Measurements from ENCODE around the gene LIX1L. TPM values are rescaled to one million over a fixed set of nuclear protein-coding genes. Genes with fewer than 3 reads are reported as not detected.

LIX1L gene
- 10 to 100 TPM in 11 of 12 donors, not detected in 1; 26.5 to 33.7 (median 30.6) TPM for polyA plus RNA-seq (ENCODE audit: insufficient read length in 12 of 12)
- long read RNA-seq, donor 1, transcript LIX1L-201 (6 exons, 3,975 nt) = major isoform, 11 of 104 reads
- long read RNA-seq, donor 1, partial matches to known transcripts = 54 of 104 reads
- long read RNA-seq, donor 1, other reads (novel, unspliced or antisense) = 39 of 104 reads
- long read RNA-seq, donor 2, transcript LIX1L-201 (6 exons, 3,975 nt) = major isoform, 9 of 9 reads
- long read RNA-seq, donor 2, partial matches to known transcripts = 0 of 9 reads
- long read RNA-seq, donor 2, other reads (novel, unspliced or antisense) = 0 of 9 reads
- long read RNA-seq, donor 3, transcript LIX1L-201 (6 exons, 3,975 nt) = major isoform, 12 of 73 reads
- long read RNA-seq, donor 3, partial matches to known transcripts = 61 of 73 reads
- long read RNA-seq, donor 3, other reads (novel, unspliced or antisense) = 0 of 73 reads
- long read RNA-seq, donor 4, transcript LIX1L-201 (6 exons, 3,975 nt) = major isoform, 9 of 9 reads
- long read RNA-seq, donor 4, partial matches to known transcripts = 0 of 9 reads
- long read RNA-seq, donor 4, other reads (novel, unspliced or antisense) = 0 of 9 reads
- long read RNA-seq, donor 5, transcript LIX1L-201 (6 exons, 3,975 nt) = major isoform, 16 of 16 reads
- long read RNA-seq, donor 5, partial matches to known transcripts = 0 of 16 reads
- long read RNA-seq, donor 5, other reads (novel, unspliced or antisense) = 0 of 16 reads
- long read RNA-seq, donor 6, transcript LIX1L-201 (6 exons, 3,975 nt) = major isoform, 5 of 5 reads
- long read RNA-seq, donor 6, partial matches to known transcripts = 0 of 5 reads
- long read RNA-seq, donor 6, other reads (novel, unspliced or antisense) = 0 of 5 reads
- long read RNA-seq, donor 7, transcript LIX1L-201 (6 exons, 3,975 nt) = major isoform, 7 of 7 reads
- long read RNA-seq, donor 7, partial matches to known transcripts = 0 of 7 reads
- long read RNA-seq, donor 7, other reads (novel, unspliced or antisense) = 0 of 7 reads
- long read RNA-seq, donor 8, transcript LIX1L-201 (6 exons, 3,975 nt) = major isoform, 12 of 12 reads
- long read RNA-seq, donor 8, partial matches to known transcripts = 0 of 12 reads
- long read RNA-seq, donor 8, other reads (novel, unspliced or antisense) = 0 of 12 reads
- long read RNA-seq, donor 9, transcript LIX1L-201 (6 exons, 3,975 nt) = major isoform, 5 of 5 reads
- long read RNA-seq, donor 9, partial matches to known transcripts = 0 of 5 reads
- long read RNA-seq, donor 9, other reads (novel, unspliced or antisense) = 0 of 5 reads
- long read RNA-seq, donor 10, transcript LIX1L-201 (6 exons, 3,975 nt) = major isoform, 12 of 12 reads
- long read RNA-seq, donor 10, partial matches to known transcripts = 0 of 12 reads
- long read RNA-seq, donor 10, other reads (novel, unspliced or antisense) = 0 of 12 reads
- long read RNA-seq, donor 11, transcript LIX1L-201 (6 exons, 3,975 nt) = major isoform, 9 of 9 reads
- long read RNA-seq, donor 11, partial matches to known transcripts = 0 of 9 reads
- long read RNA-seq, donor 11, other reads (novel, unspliced or antisense) = 0 of 9 reads

DNA sequence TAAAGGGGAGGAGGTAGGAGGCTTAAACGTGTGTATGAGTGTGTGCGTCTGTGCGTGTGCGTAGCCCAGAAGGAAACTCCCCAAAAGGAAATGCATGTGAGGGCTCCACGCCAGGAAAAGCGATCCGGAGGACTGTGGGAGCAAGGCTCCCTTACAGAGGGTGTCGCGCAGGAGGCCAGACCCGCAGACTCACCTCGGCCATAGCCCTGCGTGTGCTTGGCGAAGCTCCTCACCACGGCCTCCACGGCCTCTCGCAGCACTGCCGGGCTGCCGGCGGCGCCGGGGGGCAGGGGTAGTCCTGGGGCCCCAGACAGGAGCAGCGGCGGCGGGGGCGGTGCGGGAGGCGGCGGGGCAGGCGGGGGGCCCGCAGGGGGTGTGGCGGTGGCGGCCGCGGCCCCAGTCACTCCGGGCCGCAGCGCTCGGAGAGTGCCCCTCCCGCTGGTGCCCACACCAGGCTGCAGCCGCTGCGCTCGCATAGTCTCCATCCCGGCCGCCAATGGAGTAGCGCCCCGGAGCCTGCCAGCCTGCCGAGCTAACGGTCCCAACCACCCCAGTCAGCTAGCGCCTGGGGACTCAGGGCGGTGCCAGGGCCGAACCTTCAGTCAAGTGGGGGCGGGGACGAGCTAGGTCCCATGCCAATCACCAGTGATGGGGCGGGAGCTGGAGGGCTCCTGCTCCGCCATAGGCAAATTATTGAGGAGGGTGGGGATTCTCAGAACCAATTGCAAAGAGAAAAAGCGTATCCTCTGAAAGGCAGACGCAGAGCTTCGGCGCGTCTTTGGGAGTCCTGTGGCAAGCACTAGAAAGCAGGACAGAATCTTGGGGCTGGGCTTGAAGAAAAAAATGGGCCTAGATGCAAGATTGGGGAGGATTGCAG is at the start of gene LIX1L:
Gene LIX1L, minus strand, starts transcription at position 575 of the 877 bp plus-strand sequence. Its CDS starts 90 bp downstream, at position 485.
- peak; percentile 97 for DNase-seq

DNA sequence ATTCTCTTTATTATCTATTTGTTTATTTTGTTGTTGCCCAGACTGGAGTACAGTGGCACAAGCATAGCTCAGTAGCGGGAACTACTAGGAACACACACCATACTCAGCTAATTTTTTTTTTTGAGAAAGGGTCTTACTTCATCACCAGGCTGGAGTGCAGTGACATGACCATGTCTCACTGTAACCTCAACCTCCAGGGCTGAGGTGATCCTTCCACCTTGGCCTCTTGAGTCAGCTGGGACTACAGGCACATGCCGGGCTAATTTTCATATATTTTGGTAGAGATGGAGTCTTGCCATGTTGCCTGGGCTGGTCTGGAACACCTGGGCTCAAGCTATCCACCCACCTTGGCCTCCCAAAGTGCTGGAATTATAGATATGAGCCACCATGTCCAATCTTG is 43.9 kb upstream of the LIX1L start:
- DNase-seq = no peak

DNA sequence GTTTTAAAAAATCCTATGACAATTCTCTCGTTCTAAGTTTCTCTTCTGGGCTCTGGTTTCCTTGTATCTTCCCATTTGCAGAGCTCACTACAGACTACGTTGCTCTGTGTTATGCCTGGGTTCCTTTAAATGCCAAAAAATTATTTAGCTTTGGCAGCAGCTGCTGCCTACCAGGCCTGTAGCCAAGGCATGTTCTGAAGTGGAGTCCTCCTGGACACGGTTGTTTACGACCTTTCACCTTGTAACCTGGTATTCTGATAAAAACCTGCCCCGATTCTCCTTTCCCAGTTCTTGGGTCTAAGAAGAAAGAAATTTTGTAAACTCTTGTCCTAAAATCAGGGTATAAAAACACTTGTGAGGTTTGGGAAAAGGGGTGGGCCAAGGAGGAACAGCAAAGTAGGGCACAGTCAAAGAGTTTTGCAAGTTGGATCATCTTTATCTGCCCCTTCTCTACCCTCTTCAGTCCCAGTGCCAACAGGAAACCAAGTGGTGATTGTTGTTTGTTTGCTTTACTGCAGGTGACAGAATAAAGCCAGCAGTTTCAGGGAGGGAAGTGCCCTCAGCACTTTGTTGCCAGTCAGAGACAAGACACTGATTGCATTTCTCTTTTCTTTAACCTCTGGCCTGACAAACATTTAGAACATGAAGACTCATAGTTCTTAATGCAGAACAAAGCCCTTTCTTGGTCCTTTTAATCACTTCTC is 41.7 kb upstream of the LIX1L start:
- no peak for DNase-seq

DNA sequence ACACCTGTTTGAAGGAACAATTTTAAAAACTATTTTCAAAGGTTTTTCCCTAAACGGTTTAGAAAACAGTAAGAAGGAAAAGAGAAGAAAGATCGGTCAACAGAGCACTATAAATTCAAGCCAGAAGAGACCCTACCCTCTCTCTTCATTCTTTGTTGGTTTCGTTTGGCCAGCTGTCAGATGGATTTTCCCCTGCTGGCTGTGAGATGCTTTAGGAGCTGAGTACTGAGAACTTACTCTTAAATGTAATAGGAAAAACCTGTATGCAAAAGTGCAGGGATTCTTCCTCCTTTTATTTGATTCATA is 39.9 kb upstream of the LIX1L start:
- DNase-seq = no peak

DNA sequence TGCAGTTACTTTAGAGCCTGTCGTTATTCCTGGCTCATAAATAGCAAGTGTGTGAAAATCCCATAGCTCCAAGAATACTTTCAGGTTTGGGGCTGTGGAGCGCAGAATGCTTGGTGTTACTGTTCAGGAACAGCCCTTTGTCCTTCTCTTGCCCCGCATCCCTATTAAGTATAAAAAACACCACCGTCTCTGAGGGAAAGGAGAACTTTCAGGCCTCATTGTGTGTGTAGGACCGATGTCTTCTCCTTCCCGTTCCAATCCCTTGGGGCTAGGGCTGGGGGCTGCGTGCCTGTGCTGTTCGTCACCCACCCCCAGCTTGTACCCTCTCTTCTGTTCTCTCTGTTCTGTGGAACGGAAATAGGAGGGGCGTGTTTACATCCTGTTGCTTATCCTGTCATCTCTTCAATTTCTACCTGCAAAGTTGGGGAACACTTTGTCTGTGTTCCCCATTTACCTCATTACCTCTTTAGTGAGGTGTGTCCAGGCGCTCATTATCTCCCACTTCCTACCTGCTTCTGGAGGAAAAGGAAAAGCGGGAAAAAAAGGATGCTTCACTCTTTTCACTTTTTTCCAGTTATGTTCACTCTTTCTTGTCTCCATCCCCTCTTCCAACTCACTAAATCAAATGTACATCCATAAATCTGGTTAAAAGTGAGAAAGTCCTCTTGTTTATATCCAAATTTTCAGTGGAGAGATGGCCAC is 39.4 kb upstream of the LIX1L start:
- peak; percentile 52 for DNase-seq

DNA sequence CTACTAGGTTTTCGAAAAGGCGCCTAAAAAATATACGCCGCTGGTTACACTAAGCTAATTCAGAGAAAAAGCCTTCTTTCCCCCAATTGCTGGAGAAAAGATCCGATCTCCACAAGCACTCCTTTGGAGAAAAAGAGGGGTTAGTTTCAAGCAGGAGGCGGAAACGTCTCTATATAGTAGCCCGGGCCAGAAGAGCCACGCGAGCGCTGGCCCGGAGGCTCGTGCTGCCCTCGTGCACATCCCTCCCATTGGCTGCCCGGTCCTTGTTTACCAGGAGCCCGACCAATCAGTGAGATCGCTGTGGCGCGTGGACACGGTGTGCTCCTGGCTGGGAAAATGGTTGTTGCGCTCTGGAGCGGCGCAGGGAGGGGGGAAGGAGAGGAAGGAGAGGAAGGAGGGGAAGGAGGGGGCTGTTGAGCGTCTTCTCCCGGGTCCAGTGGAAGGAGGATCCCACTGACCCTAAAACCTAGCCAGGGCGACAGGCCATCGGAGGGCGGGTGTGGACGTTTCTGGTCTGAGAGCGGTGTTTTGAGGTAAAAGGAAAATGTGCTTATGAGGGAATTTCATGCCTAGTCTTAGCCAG is 38.7 kb upstream of the LIX1L start, which contains the start of gene TXNIP:
Gene TXNIP, minus strand, starts transcription at position 147 of the 583 bp plus-strand sequence. CDS start 313 bp downstream, outside the sequence.
- DNase-seq = peak; percentile 99

DNA sequence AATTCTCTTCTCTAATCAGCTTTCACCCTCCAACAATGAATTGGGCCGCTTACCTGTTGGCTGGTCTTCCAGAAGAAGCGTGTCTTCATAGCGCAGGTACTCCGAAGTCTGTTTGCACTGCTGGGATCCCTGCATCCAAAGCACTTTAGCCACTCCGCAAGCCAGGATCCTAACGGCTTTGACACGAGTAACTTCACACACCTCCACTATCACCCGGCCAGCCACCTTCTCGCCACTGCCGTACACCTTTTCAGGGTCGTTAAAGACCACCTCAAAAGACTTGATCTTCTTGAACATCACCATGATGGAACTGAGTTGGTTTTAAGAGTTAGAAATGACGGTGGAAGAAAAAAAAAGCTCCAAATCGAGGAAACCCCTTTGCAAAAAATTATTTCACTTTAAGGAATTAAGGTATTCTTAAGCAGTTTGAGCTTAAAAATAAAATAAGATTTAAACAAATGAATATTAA is 38.2 kb upstream of the LIX1L start:
- DNase-seq = no peak

DNA sequence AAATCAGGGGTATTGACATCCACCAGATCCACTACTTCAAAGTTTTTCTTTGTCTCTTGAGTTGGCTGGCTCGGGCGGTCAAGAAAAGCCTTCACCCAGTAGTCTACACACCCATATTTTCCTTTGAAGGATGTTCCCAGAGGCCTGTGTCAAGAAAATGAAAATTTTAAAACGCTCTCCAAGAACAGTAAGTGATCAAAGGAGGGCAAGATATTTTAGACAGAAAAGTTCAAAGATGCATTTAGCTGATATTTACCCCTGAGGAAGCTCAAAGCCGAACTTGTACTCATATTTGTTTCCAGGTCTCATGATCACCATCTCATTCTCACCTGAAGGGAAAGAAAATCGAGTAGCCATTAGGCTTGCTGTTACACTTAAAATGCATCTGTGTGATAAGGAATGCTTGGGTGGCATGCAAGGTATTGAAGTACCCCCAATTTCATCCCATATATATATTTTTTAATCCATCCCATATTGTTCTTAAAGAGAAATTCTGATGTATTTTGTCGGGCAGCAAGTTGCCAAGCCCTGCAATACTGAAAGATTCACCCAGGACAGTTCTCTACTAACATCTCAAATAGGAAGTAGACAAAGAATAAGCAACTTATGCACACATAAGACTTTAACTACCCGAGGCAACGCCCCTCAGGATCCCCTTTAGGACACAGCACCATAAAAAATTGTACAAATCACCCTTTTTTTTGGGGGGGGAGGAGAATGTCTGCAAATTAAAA is 37.5 kb upstream of the LIX1L start:
- DNase-seq = no peak

DNA sequence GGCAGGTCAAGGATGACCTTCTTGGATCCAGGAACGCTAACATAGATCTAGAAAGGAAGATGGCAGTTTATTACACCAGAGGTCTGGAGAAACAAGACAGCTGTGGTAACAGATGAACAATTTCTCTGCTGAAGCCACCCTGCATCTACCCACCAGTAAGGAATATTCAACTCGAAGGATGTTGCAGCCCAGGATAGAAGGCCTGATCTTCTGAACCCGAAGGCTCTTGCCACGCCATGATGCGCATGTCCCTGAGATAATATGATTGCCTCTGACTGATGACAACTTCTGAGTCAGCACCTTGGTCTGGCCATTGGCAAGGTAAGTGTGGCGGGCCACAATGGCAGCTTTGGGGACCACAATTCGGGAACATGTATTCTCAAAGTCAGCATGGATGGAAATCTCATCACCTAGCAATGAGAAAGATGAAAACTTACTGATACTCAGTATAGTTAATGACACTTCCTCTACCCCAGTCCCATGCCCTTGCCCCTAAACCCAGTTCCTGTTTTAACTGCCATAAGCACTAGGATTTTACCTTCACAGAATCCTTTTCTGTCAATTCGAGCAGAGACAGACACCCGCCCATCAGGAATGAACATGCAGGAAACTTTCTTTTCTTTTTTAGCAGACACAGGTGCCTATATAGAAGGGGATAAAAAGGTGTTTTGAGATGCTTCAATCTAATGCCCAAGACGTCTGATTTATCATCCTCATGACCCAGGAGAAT is 36.7 kb upstream of the LIX1L start:
- no peak for DNase-seq

DNA sequence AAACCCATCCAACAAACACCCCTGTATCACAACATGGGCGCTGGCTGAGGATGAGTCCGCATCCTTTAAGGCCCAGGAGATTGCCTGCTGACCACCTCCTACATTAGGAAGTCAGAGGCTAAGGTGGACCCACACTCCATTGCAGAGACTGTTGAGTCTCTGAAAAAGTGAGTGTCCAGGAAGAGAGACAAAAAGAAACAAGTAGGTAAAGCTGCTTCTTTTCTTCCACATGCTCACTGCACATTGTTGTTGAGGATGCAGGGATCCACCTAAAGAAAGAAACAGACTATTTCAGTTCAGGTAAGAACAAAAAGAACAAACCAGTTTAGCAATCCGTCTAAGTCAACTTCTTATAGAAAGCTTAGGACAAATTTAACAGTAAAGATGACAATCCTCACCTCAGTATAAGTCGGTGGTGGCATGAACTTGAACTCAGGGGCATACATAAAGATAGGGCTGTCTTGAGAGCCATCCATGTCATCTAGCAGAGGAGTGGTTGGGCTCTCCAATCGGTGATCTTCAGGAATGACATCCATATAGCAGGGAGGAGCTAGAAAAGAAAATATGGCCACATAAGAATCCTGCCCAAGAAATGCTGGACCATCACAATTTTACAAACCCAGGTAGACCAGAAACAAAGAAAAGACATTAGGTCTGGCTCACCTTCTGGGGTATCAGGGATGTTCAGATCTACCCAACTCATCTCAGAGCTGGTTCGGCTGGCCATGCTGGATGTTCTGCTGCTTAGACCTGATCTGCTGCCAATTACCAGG is 36.0 kb upstream of the LIX1L start:
- no peak for DNase-seq

DNA sequence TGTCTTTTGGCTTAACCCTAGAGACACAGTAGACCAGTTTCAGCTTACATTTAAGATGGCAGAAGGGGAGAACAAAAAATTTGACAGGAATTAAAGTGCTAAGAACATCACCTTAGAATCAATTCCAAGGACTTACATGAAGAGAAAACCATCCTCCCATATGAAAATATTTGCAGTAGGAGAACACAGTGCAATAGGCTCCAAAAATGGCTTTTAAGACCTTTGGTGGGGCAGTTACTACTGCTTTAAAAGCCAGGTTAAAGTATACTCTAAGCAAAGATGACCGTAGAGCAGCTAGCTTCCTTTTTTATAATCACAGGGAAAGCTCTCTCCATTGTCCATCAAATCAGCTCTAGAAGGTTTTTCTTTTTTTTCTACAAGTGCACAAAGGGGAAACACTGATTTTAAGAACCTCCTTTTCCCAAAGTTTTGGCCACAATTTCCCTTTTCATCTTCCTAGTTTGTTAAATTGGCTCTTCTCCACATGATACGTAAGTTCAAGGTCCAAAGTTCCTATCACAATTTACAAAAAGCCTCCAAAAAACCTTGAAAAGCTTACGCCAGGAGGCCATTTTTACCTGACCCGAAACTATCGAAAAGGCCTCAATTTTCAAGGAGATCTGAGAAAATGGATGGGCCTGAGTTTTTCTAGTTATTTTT is 35.3 kb upstream of the LIX1L start:
- DNase-seq = no peak

DNA sequence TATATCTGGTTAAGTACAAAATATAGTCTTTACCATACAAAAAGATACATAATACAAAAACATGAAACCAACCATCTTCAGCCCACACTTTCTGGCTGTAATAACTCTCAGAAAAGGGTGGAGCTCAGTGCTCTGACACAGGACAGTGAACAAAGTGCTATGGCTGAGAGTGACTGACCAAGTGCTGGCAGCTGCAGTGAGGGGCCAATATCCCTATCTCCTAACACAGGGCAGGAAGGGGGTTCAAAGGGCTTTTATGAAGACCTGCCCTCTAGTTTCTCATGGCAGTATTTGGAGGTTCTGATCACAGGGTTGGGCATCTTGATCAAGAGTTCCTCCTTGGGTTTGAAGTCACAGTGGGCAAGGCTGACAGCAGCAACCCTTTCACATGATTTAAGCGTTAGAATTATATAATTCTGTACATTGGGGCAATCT is 34.7 kb upstream of the LIX1L start:
- DNase-seq = no peak

DNA sequence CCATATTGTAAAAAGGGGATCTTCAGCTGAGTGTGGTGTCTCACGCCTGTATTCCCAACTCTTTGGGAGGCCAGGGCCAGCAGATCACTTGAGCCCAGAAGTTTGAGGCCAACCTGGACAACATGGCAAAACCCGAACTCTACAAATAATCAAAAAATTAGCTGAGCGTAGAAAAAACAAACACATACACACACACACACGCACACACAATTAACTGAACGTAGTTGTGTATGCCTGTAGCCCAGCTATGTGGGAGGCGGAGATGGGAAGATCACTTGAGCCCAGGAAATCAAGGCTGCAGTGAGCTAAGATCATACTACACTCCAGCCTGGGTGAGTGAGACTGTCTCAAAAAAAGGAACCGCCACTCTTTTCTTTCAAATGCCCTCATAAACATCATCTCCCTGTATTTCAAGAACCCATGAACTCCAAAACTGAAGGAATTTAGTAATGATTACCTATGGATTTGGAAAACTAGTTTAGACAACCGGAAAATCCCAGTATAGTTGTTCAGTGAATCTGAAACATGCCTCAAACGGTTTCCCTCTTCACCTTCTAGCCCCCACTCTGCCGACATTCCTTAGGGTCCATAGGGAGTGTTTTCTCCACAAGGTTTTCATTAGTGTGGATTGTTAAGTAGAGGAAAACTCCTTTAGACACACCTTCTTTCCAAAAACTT is 34.1 kb upstream of the LIX1L start:
- DNase-seq = no peak

DNA sequence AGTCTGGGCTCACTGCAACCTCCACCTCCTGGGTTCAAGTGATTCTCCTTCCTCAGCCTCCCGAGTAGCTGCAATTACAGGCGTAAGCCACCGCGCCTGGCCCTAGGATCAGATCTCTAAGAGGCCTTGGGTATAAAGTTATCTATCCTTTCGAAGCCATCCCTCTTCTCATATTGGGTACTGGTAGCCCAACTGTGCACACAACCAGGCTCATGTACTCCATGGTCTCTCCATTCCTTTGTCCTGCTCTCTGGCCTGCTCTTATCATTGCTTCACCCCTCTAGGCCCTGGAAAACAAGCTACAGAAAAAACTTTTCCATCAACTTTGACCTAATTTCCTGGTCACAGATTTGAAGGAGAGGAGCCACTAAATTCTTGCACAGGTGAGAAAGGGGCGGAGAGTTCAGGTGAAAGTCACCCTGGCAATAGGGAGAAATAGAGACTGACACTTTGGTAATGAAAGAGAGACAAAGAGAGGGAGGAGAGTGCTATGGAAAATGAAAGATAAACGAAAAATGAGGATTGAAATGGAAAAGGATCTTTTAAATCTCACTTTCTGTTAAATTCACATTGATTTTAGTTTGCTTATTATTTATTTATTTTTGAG is 32.5 kb upstream of the LIX1L start:
- no peak for DNase-seq

DNA sequence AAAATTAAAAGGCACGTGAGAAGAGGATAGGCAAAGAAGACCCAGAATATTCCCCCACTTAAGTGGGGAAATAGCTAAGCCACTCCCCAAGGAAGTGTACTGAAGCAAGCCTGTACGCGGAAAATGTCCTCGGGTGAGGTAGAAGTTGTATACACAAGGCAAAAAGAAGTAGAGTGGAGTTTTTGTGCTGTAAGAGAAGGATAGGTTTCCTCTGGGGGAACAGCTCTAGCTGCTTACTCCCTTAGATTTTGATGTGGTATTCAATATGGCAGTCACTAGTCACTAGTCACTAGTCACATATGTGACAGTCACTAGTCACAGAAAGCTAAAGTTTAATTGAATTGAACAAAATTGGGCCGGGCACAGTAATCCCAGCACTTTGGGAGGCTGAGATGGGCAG is 31.0 kb upstream of the LIX1L start:
- DNase-seq = no peak
